Vagina (tissue), 2 donors: Measurements from ENCODE around the gene GCNT3. TPM values are rescaled to one million over a fixed set of nuclear protein-coding genes. Genes with fewer than 3 reads are reported as not detected.

Experiments
- DNase-seq, 2 donors: peaks; one replicate each; pipeline ENCODE4 v3.0.0-alpha.2; 2017; ENCODE audit errors: extremely low spot score in 2 of 2
- H3K27ac ChIP-seq: fragments of 200-600 bp; sonication (generic); one replicate; pipeline ENCODE4 v1.5.1; 2019
- H3K27me3 ChIP-seq: fragments of 200-600 bp; sonication (generic); one replicate; pipeline ENCODE4 v1.5.1; 2019
- H3K36me3 ChIP-seq, 2 donors: fragments of 200-600 bp; sonication (generic); one replicate each; pipeline ENCODE4 v1.5.1; 2017 to 2019
- H3K4me1 ChIP-seq: fragments of 200-600 bp; sonication (generic); one replicate; pipeline ENCODE4 v1.5.1; 2019
- H3K4me3 ChIP-seq, 2 donors: fragments of 200-600 bp; sonication (generic); 1 replicate in 1 of 2; 2 replicates in 1 of 2; pipeline ENCODE4 v1.5.1; 2016 to 2019
- H3K9me3 ChIP-seq: fragments of 200-600 bp; sonication (generic); one replicate; pipeline ENCODE4 v1.5.1; 2019
- POLR2A ChIP-seq, 2 donors: fragments of 450-650 bp; IDR thresholded peaks; one replicate each; pipeline ENCODE4 v1.6.1; 2017; ENCODE audit warnings: antibody characterized with exemption in 2 of 2, mild to moderate bottlenecking in 2 of 2, moderate library complexity in 2 of 2
- POLR2AphosphoS5 ChIP-seq, 2 donors: sonication (generic); formaldehyde crosslinking; IDR thresholded peaks; one replicate each; pipeline ENCODE4 v1.9.0; 2017; ENCODE audit warnings: antibody characterized with exemption in 2 of 2, mild to moderate bottlenecking in 2 of 2, low read depth in 1 of 2; ENCODE audit not compliant: insufficient read depth in 1 of 2
- intact Hi-C: fragments of 100-400 bp; cut with DNase I; formaldehyde crosslinking; loops from one replicate; pipeline ENCODE4 v1.15.1; 2023
- total RNA-seq: library from RNA; depleted of rRNA; stranded (reverse); fragments of >200 nt; gene quantifications from one replicate; pipeline ENCODE4 v1.2.3, GENCODE V29; 2016
- TF ChIP-seq, protein P1 (sequence below), 3 experiments: fragments of 450-650 bp in 2 of 3; fragments of 200-600 bp in 1 of 3; sonication (generic) in 1 of 3; IDR thresholded peaks; one replicate each; pipeline ENCODE4 v1.5.1; 2017 to 2019; ENCODE audit warnings: antibody characterized with exemption in 3 of 3, mild to moderate bottlenecking in 2 of 3, moderate library complexity in 2 of 3

Gene GCNT3
- total RNA-seq, 1 donor from 2014 or later = 1.5 TPM

DNA sequence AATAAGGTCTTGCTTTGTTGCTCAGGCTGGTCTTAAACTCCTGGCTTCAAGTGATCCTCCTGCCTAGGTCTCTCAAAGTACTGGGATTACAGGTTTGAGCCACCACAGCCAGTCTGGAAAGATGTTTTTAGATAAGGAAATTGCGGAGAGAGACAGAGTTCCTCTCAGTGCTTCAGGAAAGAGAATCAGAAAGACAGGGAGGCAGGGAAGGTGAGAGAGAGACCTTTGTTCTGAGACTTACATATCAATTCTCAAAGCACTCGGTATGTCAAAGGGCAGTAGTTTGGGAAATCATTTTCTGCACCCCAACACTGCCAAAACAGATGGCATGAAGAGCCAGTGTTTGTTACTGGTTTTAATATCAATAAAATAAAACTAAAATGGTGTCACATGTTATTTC, 13.1 kb upstream of the GCNT3 start:
- Histone ChIP-seq H3K4me3 (no peak overlapping the region), H3K27me3 (no peaks in the 10 kb centered on the region), H3K4me1 (no peaks in the 10 kb centered on the region), H3K27ac (no peak overlapping the region), H3K36me3 (no peaks in the 10 kb centered on the region), H3K9me3 (no peaks in the 10 kb centered on the region)
- intact Hi-C loops = no loop called here
- DNase-seq = no peak
- TF ChIP-seq POLR2AphosphoS5 (IDR thresholded peaks at IDR 0.05; ENCODE audit: insufficient read depth in 1 of 2, low read depth in 1 of 2) (no peak), POLR2A (IDR thresholded peaks at IDR 0.05) (no peak)
- TF ChIP-seq, protein P1, sequence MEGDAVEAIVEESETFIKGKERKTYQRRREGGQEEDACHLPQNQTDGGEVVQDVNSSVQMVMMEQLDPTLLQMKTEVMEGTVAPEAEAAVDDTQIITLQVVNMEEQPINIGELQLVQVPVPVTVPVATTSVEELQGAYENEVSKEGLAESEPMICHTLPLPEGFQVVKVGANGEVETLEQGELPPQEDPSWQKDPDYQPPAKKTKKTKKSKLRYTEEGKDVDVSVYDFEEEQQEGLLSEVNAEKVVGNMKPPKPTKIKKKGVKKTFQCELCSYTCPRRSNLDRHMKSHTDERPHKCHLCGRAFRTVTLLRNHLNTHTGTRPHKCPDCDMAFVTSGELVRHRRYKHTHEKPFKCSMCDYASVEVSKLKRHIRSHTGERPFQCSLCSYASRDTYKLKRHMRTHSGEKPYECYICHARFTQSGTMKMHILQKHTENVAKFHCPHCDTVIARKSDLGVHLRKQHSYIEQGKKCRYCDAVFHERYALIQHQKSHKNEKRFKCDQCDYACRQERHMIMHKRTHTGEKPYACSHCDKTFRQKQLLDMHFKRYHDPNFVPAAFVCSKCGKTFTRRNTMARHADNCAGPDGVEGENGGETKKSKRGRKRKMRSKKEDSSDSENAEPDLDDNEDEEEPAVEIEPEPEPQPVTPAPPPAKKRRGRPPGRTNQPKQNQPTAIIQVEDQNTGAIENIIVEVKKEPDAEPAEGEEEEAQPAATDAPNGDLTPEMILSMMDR (IDR thresholded peaks at IDR 0.05) = no peak

DNA sequence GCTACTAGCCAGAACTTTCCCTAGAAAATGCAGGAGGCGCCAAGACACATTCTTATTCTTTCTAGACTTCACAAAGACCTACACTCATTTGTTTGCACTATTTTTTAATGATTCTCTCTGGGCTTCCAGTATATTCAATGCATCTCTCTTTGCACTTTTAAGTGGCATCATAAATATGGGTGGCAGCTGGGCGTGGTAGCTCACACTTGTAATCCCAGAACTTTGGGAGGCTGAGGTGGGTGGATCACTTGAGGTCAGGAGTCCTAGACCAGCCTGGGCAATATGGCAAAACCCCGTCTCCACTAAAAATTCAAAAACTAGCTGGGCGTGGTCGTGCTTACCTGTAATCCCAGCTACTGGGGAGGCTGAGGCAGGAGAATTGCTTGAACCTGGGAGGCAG, 5.6 kb upstream of the GCNT3 start:
- Histone ChIP-seq H3K4me3 (no peak overlapping the region), H3K27me3 (no peaks in the 10 kb centered on the region), H3K4me1 (no peaks in the 10 kb centered on the region), H3K36me3 (no peaks in the 10 kb centered on the region), H3K27ac (no peak overlapping the region), H3K9me3 (no peaks in the 10 kb centered on the region)
- TF ChIP-seq POLR2A (IDR thresholded peaks at IDR 0.05) (no peak), POLR2AphosphoS5 (IDR thresholded peaks at IDR 0.05; ENCODE audit: insufficient read depth in 1 of 2, low read depth in 1 of 2) (no peak)
- TF ChIP-seq, protein P1 (IDR thresholded peaks at IDR 0.05) = no peak
- no peak for DNase-seq
- intact Hi-C loops = no loop called here

DNA sequence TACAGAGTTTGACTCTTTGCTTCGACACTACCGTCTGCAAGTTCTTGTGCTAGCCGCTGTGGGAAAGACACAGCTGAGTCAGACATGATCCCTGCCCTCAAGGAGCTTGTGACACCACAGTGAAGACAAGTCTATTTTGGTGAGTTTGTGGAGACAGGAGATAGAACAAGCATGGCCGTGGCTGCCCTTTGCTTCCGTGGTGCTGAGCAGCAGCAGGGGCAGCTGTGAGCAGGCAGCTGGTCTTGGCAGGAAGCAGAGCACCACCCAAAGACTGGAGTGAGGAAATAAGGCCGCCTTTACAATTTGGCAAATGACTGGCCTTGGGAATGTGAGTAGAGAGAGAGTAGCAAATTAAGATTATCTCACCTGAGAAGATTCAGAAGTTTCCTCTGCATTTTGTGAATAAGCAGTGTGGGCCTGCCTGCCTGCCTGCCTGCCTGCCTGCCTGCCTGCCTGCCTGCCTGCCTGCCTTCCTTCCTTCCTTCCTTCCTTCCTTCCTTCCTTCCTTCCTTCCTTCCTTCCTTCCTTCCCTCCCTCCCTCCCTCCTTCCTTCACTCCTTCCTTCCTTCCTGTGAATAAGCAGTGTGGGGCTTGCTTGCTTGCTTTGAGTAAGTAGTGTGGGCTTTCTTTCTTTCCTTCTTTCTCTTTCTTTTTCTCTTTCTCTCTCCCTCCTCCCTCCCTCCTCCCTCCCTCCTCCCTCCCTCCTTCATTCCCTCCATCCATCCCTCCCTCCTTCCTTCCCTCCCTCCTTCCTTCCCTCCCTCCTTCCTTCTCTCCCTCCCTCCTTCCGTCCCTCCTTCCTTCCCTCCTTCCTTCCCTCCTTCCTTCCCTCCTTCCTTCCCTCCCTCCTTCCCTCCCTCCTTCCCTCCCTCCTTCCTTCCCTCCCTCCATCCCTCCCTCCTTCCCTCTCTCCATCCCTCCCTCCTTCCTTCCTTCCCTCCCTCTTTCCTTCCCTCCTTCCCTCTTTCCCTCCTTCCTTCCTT, 1.6 kb upstream of the GCNT3 start:
- intact Hi-C loops = no loop called here
- no peak for TF ChIP-seq POLR2A (IDR thresholded peaks at IDR 0.05)
- TF ChIP-seq, protein P1 (IDR thresholded peaks at IDR 0.05) = no peak
- no peak for TF ChIP-seq POLR2AphosphoS5 (IDR thresholded peaks at IDR 0.05; ENCODE audit: insufficient read depth in 1 of 2, low read depth in 1 of 2)
- DNase-seq = no peak
- H3K27ac ChIP-seq = no peak overlapping the region
- no peaks in the 10 kb centered on the region for H3K9me3 ChIP-seq
- H3K4me3 ChIP-seq = no peak overlapping the region
- H3K4me1 ChIP-seq = no peaks in the 10 kb centered on the region
- no peaks in the 10 kb centered on the region for H3K36me3 ChIP-seq
- no peaks in the 10 kb centered on the region for H3K27me3 ChIP-seq

DNA sequence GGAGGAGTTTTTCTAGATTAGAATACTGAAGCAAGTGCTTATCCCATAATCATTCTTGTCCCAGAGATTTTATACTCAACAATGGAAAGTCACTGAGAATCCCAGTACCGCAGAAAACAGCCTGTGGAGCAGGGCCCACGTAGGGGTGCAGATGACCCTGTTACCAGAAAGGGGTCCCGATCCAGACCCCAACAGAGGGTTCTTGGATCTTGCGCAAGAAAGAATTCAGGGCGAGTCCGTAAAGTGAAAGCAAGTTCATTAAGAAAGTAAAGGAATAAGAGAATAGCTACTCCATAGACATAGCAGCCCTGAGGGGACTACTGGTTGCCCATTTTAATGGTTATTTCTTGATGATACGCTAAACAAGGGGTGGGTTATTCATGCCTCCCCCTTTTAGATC, 2.6 kb downstream of the GCNT3 start:
- Histone ChIP-seq H3K27me3 (no peaks in the 10 kb centered on the region), H3K9me3 (no peaks in the 10 kb centered on the region), H3K4me1 (no peaks in the 10 kb centered on the region), H3K27ac (no peak overlapping the region), H3K36me3 (no peaks in the 10 kb centered on the region), H3K4me3 (no peak overlapping the region)
- TF ChIP-seq, protein P1 (IDR thresholded peaks at IDR 0.05) = no peak
- TF ChIP-seq POLR2AphosphoS5 (IDR thresholded peaks at IDR 0.05; ENCODE audit: insufficient read depth in 1 of 2, low read depth in 1 of 2) (no peak), POLR2A (IDR thresholded peaks at IDR 0.05) (no peak)
- intact Hi-C loops = no loop called here
- no peak for DNase-seq

DNA sequence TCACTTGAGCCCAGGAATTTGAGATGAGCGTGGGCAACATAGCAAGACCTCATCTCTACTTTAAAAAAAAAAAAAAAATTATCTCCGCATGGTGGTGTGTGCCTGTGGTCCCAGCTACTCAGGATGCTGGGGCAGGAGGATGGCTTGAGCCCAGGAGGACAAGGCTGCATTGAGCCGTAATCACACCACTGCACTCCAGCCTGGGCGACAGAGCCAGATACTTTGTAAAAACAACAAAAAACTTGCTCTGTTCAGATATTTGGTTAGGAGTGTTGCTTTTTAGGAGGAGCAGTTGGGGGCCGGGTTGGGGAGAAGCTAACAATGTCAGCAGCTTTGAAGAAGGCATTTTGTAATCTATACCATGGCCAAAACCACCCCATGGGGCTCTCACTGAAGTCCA, 4.1 kb downstream of the GCNT3 start:
- Histone ChIP-seq H3K9me3 (no peaks in the 10 kb centered on the region), H3K4me3 (no peak overlapping the region), H3K4me1 (no peaks in the 10 kb centered on the region), H3K36me3 (no peaks in the 10 kb centered on the region), H3K27me3 (no peaks in the 10 kb centered on the region), H3K27ac (no peak overlapping the region)
- TF ChIP-seq, protein P1 (IDR thresholded peaks at IDR 0.05) = no peak
- no peak for TF ChIP-seq POLR2A (IDR thresholded peaks at IDR 0.05)
- TF ChIP-seq POLR2AphosphoS5 (IDR thresholded peaks at IDR 0.05; ENCODE audit: insufficient read depth in 1 of 2, low read depth in 1 of 2) = no peak
- intact Hi-C loops = no loop called here
- DNase-seq = no peak
